Prostate gland (tissue), 2 donors: ENCODE data around the gene LMCD1. TPM values are rescaled to one million over a fixed set of nuclear protein-coding genes. Genes with fewer than 3 reads are reported as not detected.

Experiments used
- DNase-seq: peaks from one replicate; pipeline ENCODE4 v3.0.0-alpha.2; 2019; ENCODE audit warnings: low spot score
- H3K27ac ChIP-seq, 2 donors: fragments of 200-600 bp; sonication (generic); 2 replicates each; pipeline ENCODE4 v1.5.1; 2017 to 2019
- H3K27me3 ChIP-seq: fragments of 200-600 bp; sonication (generic); replicated peaks from 2 replicates; pipeline ENCODE4 v1.5.1; 2019; ENCODE audit not compliant: insufficient read depth
- H3K36me3 ChIP-seq, 2 donors: fragments of 200-600 bp; sonication (generic); 1 replicate in 1 of 2; 2 replicates in 1 of 2; pipeline versions ENCODE4 v1.5.1 to v1.8.1; 2017 to 2019
- H3K4me1 ChIP-seq: fragments of 200-600 bp; sonication (generic); replicated peaks from 2 replicates; pipeline ENCODE4 v1.5.1; 2019
- H3K4me3 ChIP-seq, 2 donors: fragments of 200-600 bp; sonication (generic); 2 replicates each; pipeline ENCODE4 v1.5.1; 2017 to 2019
- H3K9me3 ChIP-seq: fragments of 200-600 bp; sonication (generic); 2 replicates; pipeline ENCODE4 v1.5.1; 2017
- POLR2A ChIP-seq: fragments of 450-650 bp; IDR thresholded peaks from one replicate; pipeline ENCODE4 v1.6.1; 2016; ENCODE audit warnings: antibody characterized with exemption, mild to moderate bottlenecking
- POLR2AphosphoS5 ChIP-seq: sonication (generic); formaldehyde crosslinking; IDR thresholded peaks from one replicate; pipeline ENCODE4 v1.6.1; 2017; ENCODE audit warnings: antibody characterized with exemption
- WGBS: methylation state at CpG from one replicate; pipeline ENCODE4 v1.1.5; 2018; 5-methylcytosine and 5-hydroxymethylcytosine counted together
- intact Hi-C: fragments of 100-400 bp; cut with DNase I; formaldehyde crosslinking; loops from one replicate; pipeline ENCODE4 v1.14.2; 2022
- total RNA-seq, 2 donors: library from RNA; depleted of rRNA; stranded (reverse); fragments of >200 nt; gene quantifications; one replicate each; pipeline ENCODE4 v1.1.0, GENCODE V29; 2016
- TF ChIP-seq, protein P1 (sequence below), 4 experiments: fragments of 200-600 bp in 2 of 4; fragments of 450-650 bp in 2 of 4; sonication (generic) in 2 of 4; IDR thresholded peaks; 1 replicate in 3 of 4; 2 replicates in 1 of 4; pipeline ENCODE4 v1.5.1; 2016 to 2019; ENCODE audit warnings: antibody characterized with exemption in 4 of 4, mild to moderate bottlenecking in 2 of 4, moderate library complexity in 2 of 4

LMCD1 gene
- total RNA-seq, 2 donors from 2014 or later = 73.0 to 144 TPM

DNA sequence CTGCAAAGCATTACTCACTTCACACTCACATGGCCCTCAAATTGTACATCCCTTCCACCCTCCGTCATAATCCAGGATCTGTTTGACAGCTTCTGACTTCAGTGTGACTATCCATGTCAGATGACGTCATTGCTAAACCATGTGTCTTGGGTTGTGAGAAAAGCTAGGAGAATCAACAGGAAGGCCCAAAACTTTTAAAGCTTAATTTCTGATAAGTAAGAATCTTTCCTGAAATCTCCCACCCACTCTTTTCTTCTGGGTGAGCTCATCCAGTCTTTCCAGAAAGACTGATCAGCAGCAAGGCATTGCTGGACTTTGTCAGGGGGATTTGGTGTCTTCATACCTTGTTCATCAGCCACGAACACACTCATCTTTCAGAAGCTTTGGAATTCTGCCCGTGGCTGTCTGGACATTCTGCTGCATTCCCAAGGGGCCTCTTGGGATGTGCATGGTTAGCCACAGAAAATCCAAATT is 11.5 kb upstream of the LMCD1 start:
- no peak for TF ChIP-seq POLR2A
- TF ChIP-seq, protein P1, sequence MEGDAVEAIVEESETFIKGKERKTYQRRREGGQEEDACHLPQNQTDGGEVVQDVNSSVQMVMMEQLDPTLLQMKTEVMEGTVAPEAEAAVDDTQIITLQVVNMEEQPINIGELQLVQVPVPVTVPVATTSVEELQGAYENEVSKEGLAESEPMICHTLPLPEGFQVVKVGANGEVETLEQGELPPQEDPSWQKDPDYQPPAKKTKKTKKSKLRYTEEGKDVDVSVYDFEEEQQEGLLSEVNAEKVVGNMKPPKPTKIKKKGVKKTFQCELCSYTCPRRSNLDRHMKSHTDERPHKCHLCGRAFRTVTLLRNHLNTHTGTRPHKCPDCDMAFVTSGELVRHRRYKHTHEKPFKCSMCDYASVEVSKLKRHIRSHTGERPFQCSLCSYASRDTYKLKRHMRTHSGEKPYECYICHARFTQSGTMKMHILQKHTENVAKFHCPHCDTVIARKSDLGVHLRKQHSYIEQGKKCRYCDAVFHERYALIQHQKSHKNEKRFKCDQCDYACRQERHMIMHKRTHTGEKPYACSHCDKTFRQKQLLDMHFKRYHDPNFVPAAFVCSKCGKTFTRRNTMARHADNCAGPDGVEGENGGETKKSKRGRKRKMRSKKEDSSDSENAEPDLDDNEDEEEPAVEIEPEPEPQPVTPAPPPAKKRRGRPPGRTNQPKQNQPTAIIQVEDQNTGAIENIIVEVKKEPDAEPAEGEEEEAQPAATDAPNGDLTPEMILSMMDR (IDR thresholded peaks at IDR 0.05) = no peak
- TF ChIP-seq POLR2AphosphoS5 = no peak
- intact Hi-C loops = no loop called here
- no peak for DNase-seq
- WGBS = 64% methylated on average over 4 of the region's 4 CpGs
- no peak overlapping the region for H3K4me3 ChIP-seq
- H3K27me3 ChIP-seq = no peaks in the 10 kb centered on the region
- H3K9me3 ChIP-seq = no peaks in the 10 kb centered on the region
- H3K4me1 ChIP-seq = no peaks in the 10 kb centered on the region
- H3K27ac ChIP-seq = no peak overlapping the region
- H3K36me3 ChIP-seq = no peaks in the 10 kb centered on the region

DNA sequence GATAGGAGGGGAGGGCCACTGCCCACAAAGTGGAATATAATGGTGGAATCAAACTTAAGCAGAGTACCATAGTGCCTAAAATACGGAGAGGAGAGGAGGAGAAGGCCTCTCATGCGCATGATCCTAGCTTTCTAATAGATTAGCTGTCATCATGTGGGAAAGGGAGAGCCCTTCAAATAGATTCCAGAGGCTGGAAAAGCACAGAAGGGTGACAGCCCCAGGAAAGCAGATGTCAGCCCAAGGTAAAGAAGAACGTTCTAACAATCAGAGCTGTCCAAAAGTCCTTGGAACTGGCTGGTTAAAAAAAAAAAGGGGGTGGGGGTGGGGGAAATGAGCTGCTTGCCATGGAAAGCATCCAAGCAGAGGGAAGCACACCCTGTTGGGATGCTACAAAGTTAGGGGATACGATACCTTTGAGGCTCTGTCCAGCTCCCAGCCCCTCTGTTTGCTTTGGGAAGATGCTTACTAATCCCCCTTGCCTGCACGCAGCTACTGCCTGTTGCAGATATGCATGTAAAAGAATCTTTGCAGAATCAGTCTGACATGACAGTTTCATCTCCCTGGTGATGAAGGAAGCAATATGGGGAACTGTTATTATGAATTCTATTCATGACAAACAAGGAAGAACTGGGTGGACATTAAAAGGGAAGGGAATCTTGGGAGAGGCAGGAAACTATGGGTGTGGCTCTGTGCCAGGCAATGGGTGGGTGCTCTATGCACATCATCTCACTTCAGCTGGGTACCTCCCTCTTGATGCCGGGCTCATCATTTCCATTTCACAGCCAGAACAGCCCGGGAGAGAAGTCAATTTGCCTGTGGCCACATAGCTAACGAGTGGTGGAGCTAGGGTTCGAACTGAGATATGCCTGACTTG is 10.1 kb upstream of the LMCD1 start:
- Histone ChIP-seq H3K27ac (no peak overlapping the region), H3K27me3 (no peaks in the 10 kb centered on the region), H3K36me3 (no peaks in the 10 kb centered on the region), H3K4me1 (no peaks in the 10 kb centered on the region), H3K9me3 (no peaks in the 10 kb centered on the region), H3K4me3 (no peak overlapping the region)
- intact Hi-C loops = no loop called here
- TF ChIP-seq POLR2AphosphoS5 (no peak), POLR2A (no peak)
- TF ChIP-seq, protein P1 (IDR thresholded peaks at IDR 0.05) = no peak
- 67% methylated on average over 9 of the region's 9 CpGs for WGBS
- no peak for DNase-seq

DNA sequence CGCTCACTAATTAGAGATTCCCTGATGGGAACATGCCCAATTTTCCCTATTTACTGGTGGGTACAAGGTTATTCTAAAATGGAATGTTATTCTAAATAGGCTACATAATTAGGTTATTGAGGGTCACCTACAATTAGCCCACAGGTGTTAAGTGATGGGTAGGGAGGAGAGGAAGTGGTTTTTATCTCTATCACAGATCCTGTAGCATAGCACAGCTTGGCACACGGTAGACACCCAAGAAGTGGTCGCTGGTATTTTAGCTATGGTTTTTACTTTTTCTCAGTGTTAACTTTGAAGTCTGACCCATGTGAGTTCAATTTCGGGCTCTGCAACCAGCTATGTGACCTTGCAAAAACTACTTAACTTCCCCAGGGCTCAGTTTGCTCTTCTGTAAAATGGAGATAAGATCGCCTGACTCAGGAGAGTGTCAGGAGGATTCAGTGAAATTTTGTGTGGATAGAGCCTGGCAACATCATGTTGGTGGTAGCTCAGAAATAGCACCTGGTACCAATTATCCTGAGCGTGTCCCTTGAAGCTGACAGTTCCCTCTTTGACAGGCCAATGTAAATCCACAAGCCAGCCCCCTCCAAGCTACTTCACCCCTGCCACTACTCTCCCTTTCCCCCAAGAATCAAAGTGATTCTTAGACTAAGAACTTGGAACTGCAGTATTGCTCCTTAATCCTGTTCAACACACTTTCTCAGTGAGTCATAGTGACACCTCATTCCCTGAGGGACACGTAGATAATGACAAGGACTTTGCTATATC is 8.7 kb upstream of the LMCD1 start:
- 89% methylated on average over 7 of the region's 7 CpGs for WGBS
- Histone ChIP-seq H3K36me3 (no peaks in the 10 kb centered on the region), H3K4me3 (no peak overlapping the region), H3K27ac (no peak overlapping the region), H3K9me3 (no peaks in the 10 kb centered on the region), H3K4me1 (no peaks in the 10 kb centered on the region), H3K27me3 (no peaks in the 10 kb centered on the region)
- TF ChIP-seq POLR2A (no peak), POLR2AphosphoS5 (no peak)
- TF ChIP-seq, protein P1 (IDR thresholded peaks at IDR 0.05) = no peak
- intact Hi-C loops = no loop called here
- no peak for DNase-seq

DNA sequence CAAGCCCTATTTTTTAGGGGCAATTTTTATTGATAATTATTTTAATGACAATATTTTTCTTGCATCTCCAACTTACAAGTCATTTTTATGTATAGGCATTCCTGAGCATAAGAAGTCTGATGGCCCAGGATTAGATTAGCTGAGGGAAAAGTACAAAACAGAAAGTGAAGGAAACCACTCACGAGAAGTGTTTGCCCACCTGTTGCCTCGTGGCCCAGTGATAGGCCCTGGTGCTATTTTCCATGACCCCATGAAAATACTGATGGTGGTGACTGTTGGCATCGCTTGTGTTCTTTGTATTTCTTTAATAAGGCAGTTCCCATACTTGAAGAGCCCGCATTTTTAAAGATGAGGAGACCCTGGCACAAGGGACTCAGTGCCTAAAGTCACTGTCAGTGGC is 7.9 kb upstream of the LMCD1 start:
- no peak for DNase-seq
- H3K27me3 ChIP-seq = no peaks in the 10 kb centered on the region
- H3K4me3 ChIP-seq = no peak overlapping the region
- H3K4me1 ChIP-seq = peaks cover under 1% of the 10 kb centered on the region
- WGBS = 94% methylated on average over 4 of the region's 4 CpGs
- no peak overlapping the region for H3K27ac ChIP-seq
- H3K9me3 ChIP-seq = no peaks in the 10 kb centered on the region
- intact Hi-C loops = no loop called here
- H3K36me3 ChIP-seq = no peaks in the 10 kb centered on the region
- no peak for TF ChIP-seq POLR2A
- TF ChIP-seq, protein P1 (IDR thresholded peaks at IDR 0.05) = no peak
